Upper lobe of left lung (tissue), 6 donors: ENCODE results near the gene BSN. TPM values are rescaled to one million over a fixed set of nuclear protein-coding genes. Genes with fewer than 3 reads are reported as not detected.

Source experiments
- ATAC-seq, 2 donors: fragments of 200-7000 bp; cut with Tn5 transposase; one replicate each; pipeline ENCODE4 v1.9.1; 2022; ENCODE audit warnings: mild to moderate bottlenecking in 2 of 2, moderate library complexity in 2 of 2; ENCODE audit not compliant: low FRiP score in 2 of 2
- DNase-seq, 2 donors: peaks; one replicate each; pipeline ENCODE4 v3.0.0-alpha.2; 2019 to 2020
- H3K27ac ChIP-seq, 4 donors: fragments of 200-600 bp; sonication (generic); one replicate each; pipeline ENCODE4 v1.5.1; 2016 to 2019
- H3K27me3 ChIP-seq, 4 donors: fragments of 200-600 bp; sonication (generic); one replicate each; pipeline ENCODE4 v1.5.1; 2017 to 2019
- H3K36me3 ChIP-seq, 4 donors: fragments of 200-600 bp; sonication (generic); one replicate each; pipeline ENCODE4 v1.5.1; 2016 to 2019
- H3K4me1 ChIP-seq, 4 donors: fragments of 200-600 bp; sonication (generic); one replicate each; pipeline ENCODE4 v1.5.1; 2018 to 2019
- H3K4me3 ChIP-seq, 4 donors: fragments of 200-600 bp; sonication (generic); one replicate each; pipeline ENCODE4 v1.5.1; 2017 to 2019; ENCODE audit warnings: mild to moderate bottlenecking in 2 of 4, moderate library complexity in 1 of 4
- H3K9me3 ChIP-seq, 4 donors: fragments of 200-600 bp; sonication (generic); one replicate each; pipeline ENCODE4 v1.5.1; 2018 to 2019
- CTCF ChIP-seq, 6 experiments: fragments of 450-650 bp in 4 of 6; fragments of 200-600 bp in 2 of 6; sonication (generic) in 2 of 6; IDR thresholded peaks; one replicate each; pipeline ENCODE4 v1.5.1; 2016 to 2019; ENCODE audit warnings: antibody characterized with exemption in 6 of 6
- EP300 ChIP-seq, 4 donors: sonication (generic); formaldehyde crosslinking; IDR thresholded peaks; one replicate each; pipeline ENCODE4 v1.5.1; 2017; ENCODE audit warnings: antibody characterized with exemption in 4 of 4, control low read depth in 2 of 4
- POLR2A ChIP-seq, 4 donors: fragments of 450-650 bp; IDR thresholded peaks; one replicate each; pipeline ENCODE4 v1.5.1; 2016 to 2017; ENCODE audit warnings: antibody characterized with exemption in 4 of 4, mild to moderate bottlenecking in 2 of 4
- POLR2AphosphoS5 ChIP-seq, 2 donors: sonication (generic); formaldehyde crosslinking; IDR thresholded peaks; one replicate each; pipeline ENCODE4 v1.5.1; 2017; ENCODE audit warnings: antibody characterized with exemption in 2 of 2
- WGBS, 2 donors: methylation state at CpG; one replicate each; pipeline ENCODE4 v1.1.5; 2017 to 2018; 5-methylcytosine and 5-hydroxymethylcytosine counted together
- total RNA-seq, 6 donors: library from RNA; depleted of rRNA in 4 of 6; stranded (reverse); fragments of >200 nt in 4 of 6; gene quantifications; one replicate each; pipeline versions ENCODE4 v1.1.0 to v1.2.1, GENCODE V29; 2016 to 2021
- donor health status: DM: no; HTN: no; CAD: no; lungs with moderate emphysema.
- donor health status: DM: no; HTN: yes; CAD: no; lungs with severe emphysema.

The BSN gene
- total RNA-seq, 6 donors from 2014 or later, result 0.39 to 1.1 (median 0.72) TPM

- peaks cover 0 to 3% (median 0%) of the 10 kb centered on the region in 4 donors for H3K27me3 ChIP-seq
- peak; percentile 97 to 99 for ATAC-seq
- WGBS, 2 donors, result 0 to 2% methylated on average over 5 to 17 of the region's 63 CpGs
- H3K4me3 ChIP-seq, result peak overlapping the region; percentile 30 to 57 (median 49)
- peak overlapping the region; percentile 65 to 88 (median 78) for H3K27ac ChIP-seq
- peak; percentile 97 to 98 for DNase-seq
- peaks cover 6 to 13% (median 11%) of the 10 kb centered on the region in 4 donors for H3K4me1 ChIP-seq
- no peaks in the 10 kb centered on the region for H3K9me3 ChIP-seq
- TF ChIP-seq CTCF (IDR thresholded peaks at IDR 0.05), result peak; percentile 87 to 98 (median 94)
- no peak for TF ChIP-seq EP300 (IDR thresholded peaks at IDR 0.05)
- TF ChIP-seq POLR2A (IDR thresholded peaks at IDR 0.05), result peak in 1 of 4 donors; percentile 57
- peak in 1 of 2 donors; percentile 27 for TF ChIP-seq POLR2AphosphoS5 (IDR thresholded peaks at IDR 0.05)
- H3K36me3 ChIP-seq, result no peaks in the 10 kb centered on the region
Measured at GRCh38 chr3:49539659-49540560, 14.4 kb upstream of the BSN start.

GRCh38 chr3:49552087-49552486 is 2.2 kb upstream of the BSN start:
- H3K4me1 ChIP-seq, result peaks cover 12 to 23% (median 17%) of the 10 kb centered on the region in 4 donors
- no peak overlapping the region for H3K4me3 ChIP-seq
- no peak for TF ChIP-seq CTCF (IDR thresholded peaks at IDR 0.05)
- no peak for TF ChIP-seq EP300 (IDR thresholded peaks at IDR 0.05)
- TF ChIP-seq POLR2AphosphoS5 (IDR thresholded peaks at IDR 0.05), result no peak
- TF ChIP-seq POLR2A (IDR thresholded peaks at IDR 0.05), result no peak
- no peak for DNase-seq
- H3K27me3 ChIP-seq, result peaks cover 0 to 5% (median 0%) of the 10 kb centered on the region in 4 donors
- no peak for ATAC-seq
- no peaks in the 10 kb centered on the region for H3K9me3 ChIP-seq
- H3K36me3 ChIP-seq, result no peaks in the 10 kb centered on the region
- H3K27ac ChIP-seq, result no peak overlapping the region

GRCh38 chr3:49553324-49553691 is 969 bp upstream of the BSN start:
- 60 to 63% methylated on average over 5 to 8 of the region's 8 CpGs for WGBS, 2 donors
- DNase-seq, result no peak
- peak overlapping the region in 3 of 4 donors; percentile 56 to 74 (median 72) for H3K4me3 ChIP-seq

GRCh38 chr3:49554633-49555265 is 472 bp downstream of the BSN start:
- DNase-seq (peak; percentile 43 to 95), ATAC-seq (peak; percentile 77 to 83)
- Histone ChIP-seq H3K9me3 (no peaks in the 10 kb centered on the region), H3K27me3 (peaks cover 0 to 5% (median 0%) of the 10 kb centered on the region in 4 donors), H3K27ac (no peak overlapping the region), H3K4me3 (peak overlapping the region in 3 of 4 donors; percentile 56 to 74 (median 72)), H3K4me1 (peaks cover 12 to 23% (median 17%) of the 10 kb centered on the region in 4 donors), H3K36me3 (no peaks in the 10 kb centered on the region)
- 3% methylated on average over 23 to 47 of the region's 66 CpGs for WGBS, 2 donors
- TF ChIP-seq EP300 (IDR thresholded peaks at IDR 0.05) (no peak), POLR2AphosphoS5 (IDR thresholded peaks at IDR 0.05) (no peak), CTCF (IDR thresholded peaks at IDR 0.05) (no peak), POLR2A (IDR thresholded peaks at IDR 0.05) (no peak)

More at GRCh38 chr3:49553324-49553691, 969 bp upstream of the BSN start:
- Histone ChIP-seq H3K9me3 (no peaks in the 10 kb centered on the region), H3K4me1 (peaks cover 12 to 23% (median 17%) of the 10 kb centered on the region in 4 donors), H3K36me3 (no peaks in the 10 kb centered on the region), H3K27ac (peak overlapping the region in 1 of 4 donors; percentile 71), H3K27me3 (peaks cover 0 to 5% (median 0%) of the 10 kb centered on the region in 4 donors)
- TF ChIP-seq EP300 (IDR thresholded peaks at IDR 0.05) (no peak), POLR2A (IDR thresholded peaks at IDR 0.05) (no peak), POLR2AphosphoS5 (IDR thresholded peaks at IDR 0.05) (no peak)
- ATAC-seq, result no peak
